Left cardiac atrium (tissue), 4 donors: ENCODE measurements around the gene OR51I2. TPM values are rescaled to one million over a fixed set of nuclear protein-coding genes. Genes with fewer than 3 reads are reported as not detected.

Experiments used
- ATAC-seq, 2 donors: fragments of 200-7000 bp; cut with Tn5 transposase; one replicate each; pipeline ENCODE4 v1.9.1; 2020; ENCODE audit warnings: mild to moderate bottlenecking in 2 of 2, moderate library complexity in 2 of 2
- DNase-seq: peaks from one replicate; pipeline ENCODE4 v3.0.0-alpha.2; 2020
- intact Hi-C, 2 donors: fragments of 100-400 bp; cut with DNase I; formaldehyde crosslinking; loops; one replicate each; pipeline versions ENCODE4 v1.14.1 to v1.15.1; 2022 to 2023
- long read RNA-seq: library from polyadenylated mRNA; unstranded; transcript quantifications from one replicate; pipeline ENCODE4 v2.0.0, GENCODE V29; 2021
- total RNA-seq, 2 donors: library from RNA; stranded (reverse); fragmentation: NEBNext Ultra II Directional; extraction: Animal tissue kit (Norgen Biotek cat#: 25700); gene quantifications; one replicate each; pipeline ENCODE4 v1.2.1, GENCODE V29; 2021
- donor health status: DM: no; HTN: yes; CAD: no.
- donor health status: DM: no; HTN: yes; CAD: no; lungs with severe emphysema.
- donor health status: DM: yes; HTN: yes; CAD: no.
- donor health status: Dilated cardiomyopathy.

OR51I2 gene
- total RNA-seq = not detected
- long read RNA-seq = 0 reads

GRCh38 chr11:5449023-5449422, at the start of gene OR51I2:
Gene OR51I2, plus strand, starts transcription at chr11:5449323. Its CDS starts 4,166 bp downstream, at chr11:5453489.
- ATAC-seq (no peak), DNase-seq (no peak)
- intact Hi-C loops = no loop called here

DNA sequence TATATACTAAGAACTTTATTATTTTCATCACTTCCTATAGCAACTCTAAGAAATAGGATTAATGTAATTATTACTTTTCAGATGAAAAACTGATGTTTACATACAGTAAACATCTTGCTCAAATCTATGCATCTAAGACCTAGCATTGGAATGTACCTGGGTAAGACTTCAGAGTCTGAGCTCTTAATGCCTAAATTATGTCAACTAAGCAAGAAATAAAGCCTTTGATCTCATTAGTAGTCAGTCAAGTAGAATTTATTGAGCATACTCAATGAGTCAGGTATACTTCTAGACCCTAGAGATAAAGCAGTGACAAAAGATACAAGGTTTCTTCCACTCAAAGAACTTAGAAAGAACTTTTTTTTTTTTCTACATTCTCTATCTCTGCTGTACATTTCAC, 44.0 kb upstream of the OR51I2 start:
- ATAC-seq (no peak), DNase-seq (no peak)
- intact Hi-C loops = no loop called here

GRCh38 chr11:5420993-5421392, 28.1 kb upstream of the OR51I2 start:
- DNase-seq = no peak
- ATAC-seq = no peak
- intact Hi-C loops = no loop called here

- intact Hi-C loops = no loop called here
- ATAC-seq (no peak), DNase-seq (no peak)
Measured at GRCh38 chr11:5421811-5422210, 27.3 kb upstream of the OR51I2 start, which contains the start of gene OR51Q1. Gene OR51Q1, plus strand, starts transcription at chr11:5422111. Its CDS starts 90 bp downstream, at chr11:5422201.

- intact Hi-C loops = no loop called here
- no peak for DNase-seq
- ATAC-seq = no peak
Measured at GRCh38 chr11:5423131-5423530, 26.0 kb upstream of the OR51I2 start.

- no peak for ATAC-seq
- intact Hi-C loops = no loop called here
Measured at GRCh38 chr11:5441414-5441813, 7.7 kb upstream of the OR51I2 start, which contains the start of gene OR51I1. Gene OR51I1, minus strand, starts transcription at chr11:5441514. Its CDS starts 0 bp downstream, at chr11:5441514.

GRCh38 chr11:5443835-5444393, 5.2 kb upstream of the OR51I2 start:
- ATAC-seq = no peak
- intact Hi-C loops = no loop called here
- DNase-seq = no peak

More at GRCh38 chr11:5441414-5441813, 7.7 kb upstream of the OR51I2 start, which contains the start of gene OR51I1:
- DNase-seq = no peak

- no peak for ATAC-seq
- intact Hi-C loops = no loop called here
Measured at GRCh38 chr11:5449432-5449831, 309 bp downstream of the OR51I2 start.

GRCh38 chr11:5460983-5461621, 12.0 kb downstream of the OR51I2 start:
- DNase-seq = no peak
- intact Hi-C loops = no loop called here
- no peak for ATAC-seq

More at GRCh38 chr11:5449432-5449831, 309 bp downstream of the OR51I2 start:
- DNase-seq = no peak

GRCh38 chr11:5467527-5467926, 18.4 kb downstream of the OR51I2 start:
- intact Hi-C loops = no loop called here
- ATAC-seq (no peak), DNase-seq (no peak)

- intact Hi-C loops = loop anchor here in 1 of 2 donors (5.0 kb wide), 1 partner anchor 333 kb away; the partner anchor contains the start of gene OR52N2
- ATAC-seq (no peak), DNase-seq (no peak)
Measured at GRCh38 chr11:5473921-5474320, 24.8 kb downstream of the OR51I2 start.

- intact Hi-C loops = loop anchor here in 1 of 2 donors (2.0 kb wide), 1 partner anchor 332 kb away; the partner anchor contains the start of gene OR52N2
- peak in 1 of 2 donors; percentile 47 for ATAC-seq
- peak; percentile 32 for DNase-seq
Measured at GRCh38 chr11:5476186-5476819, 27.2 kb downstream of the OR51I2 start.

DNA sequence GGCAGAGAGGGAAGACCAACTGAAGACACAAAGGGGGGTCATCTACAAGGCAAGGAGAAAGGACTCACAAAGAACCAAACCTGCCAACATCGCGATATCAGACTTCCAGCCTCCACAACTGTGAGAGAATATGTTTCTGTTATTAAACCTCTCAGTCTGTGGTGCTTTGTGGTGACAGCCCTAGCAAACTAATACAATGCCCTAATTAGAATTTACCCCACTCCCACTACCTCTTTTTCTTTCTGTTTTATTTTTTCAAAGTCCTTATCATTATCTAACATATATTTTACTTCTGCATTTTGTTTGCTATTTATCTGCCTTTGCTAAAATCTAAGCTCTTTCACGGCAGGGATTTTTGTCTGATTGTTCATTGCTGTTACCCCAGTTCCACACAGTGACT, 36.9 kb downstream of the OR51I2 start:
- ATAC-seq = no peak
- intact Hi-C loops = no loop called here
- no peak for DNase-seq

DNA sequence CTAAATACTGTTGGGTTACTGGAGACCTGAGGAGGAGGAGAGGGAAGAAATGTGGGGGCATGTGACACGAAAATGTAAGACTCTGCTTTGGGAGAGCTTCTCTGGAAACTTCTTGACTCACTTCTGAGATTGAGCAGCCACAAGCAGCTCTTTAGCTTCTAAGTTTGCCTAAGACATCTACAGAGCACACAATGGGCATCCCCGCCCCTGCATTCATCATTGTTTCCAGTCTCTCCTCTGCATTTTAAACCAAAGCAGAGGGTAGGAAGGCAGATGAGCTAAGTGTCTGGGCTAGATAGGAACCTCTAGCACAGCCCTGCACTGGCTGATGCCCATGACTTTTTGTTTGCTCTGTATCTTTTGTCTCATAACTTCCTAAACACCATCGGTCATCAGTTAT, 37.3 kb downstream of the OR51I2 start:
- intact Hi-C loops = no loop called here
- DNase-seq = no peak
- no peak for ATAC-seq

DNA sequence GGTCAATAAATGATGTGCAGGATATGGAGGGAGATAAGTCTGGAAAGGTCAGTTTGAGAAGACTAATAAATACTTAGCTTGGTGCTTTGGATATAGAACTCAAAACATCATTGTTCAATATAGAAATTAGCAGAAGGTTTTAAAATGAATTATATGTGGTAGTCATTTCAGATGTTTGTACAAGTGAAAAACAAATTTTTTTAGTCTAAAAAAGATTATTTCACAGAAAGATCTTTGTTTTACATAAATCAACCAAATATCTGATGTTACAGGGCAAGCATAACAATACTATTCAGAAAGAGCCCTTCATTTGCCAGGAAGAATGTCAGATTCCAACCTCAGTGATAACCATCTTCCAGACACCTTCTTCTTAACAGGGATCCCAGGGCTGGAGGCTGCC, 39.3 kb downstream of the OR51I2 start, which contains the start of gene OR52D1:
Gene OR52D1, plus strand, starts transcription at position 301 of the 400 bp plus-strand sequence. Its CDS starts 22 bp downstream, at position 323.
- no peak for DNase-seq
- no peak for ATAC-seq
- intact Hi-C loops = no loop called here

DNA sequence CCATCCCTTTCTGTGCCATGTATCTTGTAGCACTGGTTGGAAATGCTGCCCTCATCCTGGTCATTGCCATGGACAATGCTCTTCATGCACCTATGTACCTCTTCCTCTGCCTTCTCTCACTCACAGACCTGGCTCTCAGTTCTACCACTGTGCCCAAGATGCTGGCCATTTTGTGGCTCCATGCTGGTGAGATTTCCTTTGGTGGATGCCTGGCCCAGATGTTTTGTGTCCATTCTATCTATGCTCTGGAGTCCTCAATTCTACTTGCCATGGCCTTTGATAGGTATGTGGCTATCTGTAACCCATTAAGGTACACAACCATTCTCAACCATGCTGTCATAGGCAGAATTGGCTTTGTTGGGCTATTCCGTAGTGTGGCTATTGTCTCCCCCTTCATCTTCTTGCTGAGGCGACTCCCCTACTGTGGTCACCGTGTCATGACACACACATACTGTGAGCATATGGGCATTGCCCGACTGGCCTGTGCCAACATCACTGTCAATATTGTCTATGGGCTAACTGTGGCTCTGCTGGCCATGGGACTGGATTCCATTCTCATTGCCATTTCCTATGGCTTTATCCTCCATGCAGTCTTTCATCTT, 39.8 kb downstream of the OR51I2 start:
- intact Hi-C loops = no loop called here
- no peak for DNase-seq
- no peak for ATAC-seq

DNA sequence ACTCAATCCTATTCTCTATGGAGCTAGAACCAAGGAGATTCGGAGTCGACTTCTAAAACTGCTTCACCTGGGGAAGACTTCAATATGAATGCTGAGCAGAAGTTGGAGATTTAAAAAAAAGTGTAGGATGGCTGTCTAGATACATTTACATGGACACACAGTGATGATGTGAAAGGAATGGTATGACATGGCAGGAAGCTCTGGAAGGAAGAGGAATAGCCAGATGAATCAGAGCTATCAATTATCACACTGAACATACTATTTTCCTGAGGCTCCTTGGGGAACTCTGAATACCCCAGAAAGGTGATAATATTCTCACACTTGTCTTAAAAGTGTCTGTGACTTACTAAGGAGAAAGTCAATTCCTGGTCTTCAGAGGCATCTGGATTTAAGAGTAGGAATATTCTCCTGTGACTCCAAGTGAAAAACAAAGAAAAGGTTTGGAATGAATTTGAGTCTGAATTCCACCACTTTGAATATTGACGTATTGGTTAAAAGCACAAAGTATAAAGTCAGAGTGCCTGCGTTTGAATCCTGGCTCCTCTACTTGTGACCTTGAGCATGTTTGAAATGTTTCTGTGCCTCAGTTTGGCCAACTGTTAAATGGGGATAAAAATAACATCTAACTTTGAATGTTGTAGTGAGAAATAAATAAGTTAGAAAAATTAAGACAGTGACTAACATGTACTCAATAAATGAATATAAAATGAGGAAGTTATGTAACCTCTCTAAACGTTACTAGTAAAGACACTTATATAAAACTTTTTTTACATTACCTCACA, 40.6 kb downstream of the OR51I2 start:
- DNase-seq = no peak
- no peak for ATAC-seq
- intact Hi-C loops = no loop called here

- intact Hi-C loops = no loop called here
- DNase-seq (no peak), ATAC-seq (no peak)
Measured at GRCh38 chr11:5499671-5500070, 50.5 kb downstream of the OR51I2 start.

DNA sequence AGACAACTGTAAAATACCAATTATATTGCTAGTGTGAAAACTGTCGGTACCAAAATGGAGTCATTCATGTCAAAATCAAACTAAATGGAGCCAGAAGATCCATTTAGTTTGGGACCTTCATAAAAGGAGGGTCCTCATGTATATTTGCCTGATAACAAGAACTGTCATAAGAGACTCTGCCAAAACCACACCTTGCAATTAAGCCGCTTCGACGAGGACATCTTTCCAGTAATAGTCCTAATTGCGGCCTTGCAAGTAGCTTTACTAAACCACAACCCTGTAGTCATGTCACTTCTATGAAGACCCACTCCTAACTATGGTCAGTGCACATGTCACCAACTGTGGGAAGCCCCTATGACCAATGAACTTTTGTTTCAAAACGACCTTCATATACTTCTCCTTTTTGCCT, 51.3 kb downstream of the OR51I2 start:
- DNase-seq (no peak), ATAC-seq (no peak)
- intact Hi-C loops = no loop called here
